Right hindlimb (tissue), 1 donor: ENCODE results near the gene ADAM21.
A peak's percentile ranks its signal among the peaks of the same experiment; 100 is the strongest.
"Not testable (repeated sequence)": the region's sequence is repeated elsewhere in the genome, so short reads cannot be mapped to it uniquely, and the experiment has no call there.

Experiments
- DNase-seq: peaks from one replicate; pipeline ENCODE4 v3.0.0-alpha.2; 2018

ADAM21 gene

GRCh38 chr14:70451874-70452273 is at the start of gene ADAM21:
Gene ADAM21 (plus strand): TSS chr14:70452174. CDS start chr14:70457500, 5,326 bp downstream.
- DNase-seq, result no peak

- DNase-seq, result not testable (repeated sequence)
Observed at GRCh38 chr14:70403335-70403734, 48.6 kb upstream of the ADAM21 start.

DNA sequence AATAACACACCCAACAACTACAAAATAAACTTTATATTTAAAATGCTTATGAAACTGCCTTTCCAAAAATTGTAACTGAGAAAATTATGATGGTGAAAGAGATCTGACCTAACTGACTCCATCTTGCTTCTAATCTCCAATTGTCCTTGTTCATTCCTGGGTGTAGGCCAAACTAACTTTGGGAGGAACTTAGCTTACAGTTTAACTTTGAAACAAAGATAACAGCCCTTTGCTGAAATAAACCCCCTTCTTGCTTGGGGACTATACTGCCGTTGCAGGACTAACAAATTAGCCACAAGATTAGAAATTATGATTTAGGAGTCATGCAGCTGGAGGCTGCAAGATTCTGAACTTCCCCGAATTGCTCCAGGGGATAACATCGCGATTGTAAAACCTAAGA is 45.8 kb upstream of the ADAM21 start:
- not testable (repeated sequence) for DNase-seq

GRCh38 chr14:70407621-70408020 is 44.4 kb upstream of the ADAM21 start:
- DNase-seq, result no peak

- no peak for DNase-seq
Observed at GRCh38 chr14:70415788-70416187, 36.2 kb upstream of the ADAM21 start.

DNA sequence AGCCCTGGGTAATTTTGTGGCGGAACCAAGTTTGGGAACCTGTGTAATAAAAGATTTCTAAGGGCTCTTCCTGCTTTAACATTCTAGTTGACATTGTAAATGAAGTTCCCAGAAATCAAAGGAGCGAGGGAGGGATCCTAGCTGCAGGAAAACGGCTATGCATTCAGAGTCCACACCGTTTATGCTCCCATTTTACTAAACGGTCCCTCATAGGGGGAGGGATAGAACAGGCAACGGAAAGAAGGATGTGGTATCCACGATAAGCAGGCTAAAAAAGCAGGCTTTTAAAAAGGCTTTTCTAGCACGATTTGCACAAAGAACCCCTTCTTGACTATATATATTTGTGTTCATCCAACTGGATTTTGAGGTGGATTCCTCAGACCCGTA is 35.6 kb upstream of the ADAM21 start:
- DNase-seq, result no peak

- peak; percentile 75 for DNase-seq
Observed at GRCh38 chr14:70416725-70417349, 35.1 kb upstream of the ADAM21 start, which contains the start of gene SYNJ2BP. Gene SYNJ2BP (minus strand): TSS chr14:70417090. CDS start chr14:70416963, 127 bp downstream.

DNA sequence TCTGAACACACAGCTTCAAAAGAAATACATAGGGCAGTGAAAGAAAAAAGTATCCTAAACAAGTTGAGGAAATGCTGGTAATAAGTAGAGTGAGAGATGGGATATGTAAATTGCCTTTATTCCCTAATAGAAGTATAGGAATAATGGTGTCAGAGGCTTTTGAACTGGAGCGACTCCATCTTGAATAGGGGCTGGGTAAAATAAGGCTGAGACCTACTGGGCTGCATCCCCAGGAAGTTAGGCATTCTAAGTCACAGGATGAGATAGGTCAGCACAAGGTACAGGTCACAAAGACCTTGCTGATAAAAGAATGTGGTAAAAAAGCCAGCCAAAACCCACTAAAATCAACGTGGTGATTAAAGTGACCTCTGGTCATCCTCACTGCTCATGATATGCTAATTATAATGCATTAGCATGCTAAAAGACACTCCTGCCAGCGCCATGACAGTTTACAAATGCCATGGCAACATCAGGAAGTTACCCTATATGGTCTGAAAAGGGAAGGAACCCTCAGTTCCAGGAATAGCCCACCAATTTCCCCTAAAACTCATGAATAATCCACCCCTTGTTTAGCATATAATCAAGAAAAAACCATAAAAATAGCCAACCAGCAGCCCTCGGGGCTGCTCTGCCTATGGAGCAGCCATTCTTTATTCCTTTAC is 32.6 kb upstream of the ADAM21 start:
- DNase-seq, result not testable (repeated sequence)

DNA sequence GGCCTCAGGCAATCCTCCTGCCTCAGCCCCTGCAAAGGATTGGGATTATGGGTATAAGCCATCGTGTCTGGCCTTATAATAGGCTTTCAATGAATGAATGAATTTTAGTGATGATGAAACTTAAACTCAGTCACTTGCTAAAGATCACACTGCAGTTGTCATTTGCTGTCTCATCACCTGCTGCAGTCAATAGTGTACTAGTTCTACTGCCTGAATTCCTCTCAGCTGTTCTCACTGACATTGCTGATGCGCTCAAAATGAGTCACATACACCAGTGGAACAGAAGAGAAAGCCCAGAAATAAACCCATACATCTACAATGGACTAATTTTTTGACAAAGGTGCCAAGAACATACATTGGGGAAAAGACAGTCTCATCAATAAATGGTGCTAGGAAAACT is 29.4 kb upstream of the ADAM21 start:
- no peak for DNase-seq

DNA sequence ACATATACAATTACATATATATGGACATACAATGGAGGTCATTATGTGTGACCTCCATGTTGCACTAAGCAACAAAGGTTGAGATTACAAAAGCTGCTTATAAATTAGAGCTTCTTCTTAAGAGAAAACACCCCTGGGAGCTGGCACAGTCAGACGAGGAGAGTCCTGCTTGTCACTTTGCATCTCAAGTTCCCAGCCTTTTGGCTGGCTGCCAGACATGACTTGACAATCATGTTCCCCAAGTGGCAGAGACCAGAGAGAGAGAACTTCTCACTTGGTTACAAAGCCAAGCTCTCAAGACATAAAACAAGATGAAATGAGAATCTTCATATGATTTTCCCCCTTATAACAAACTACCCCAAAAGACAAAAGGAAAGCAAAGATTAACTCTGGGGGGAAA is 26.6 kb upstream of the ADAM21 start:
- no peak for DNase-seq

DNA sequence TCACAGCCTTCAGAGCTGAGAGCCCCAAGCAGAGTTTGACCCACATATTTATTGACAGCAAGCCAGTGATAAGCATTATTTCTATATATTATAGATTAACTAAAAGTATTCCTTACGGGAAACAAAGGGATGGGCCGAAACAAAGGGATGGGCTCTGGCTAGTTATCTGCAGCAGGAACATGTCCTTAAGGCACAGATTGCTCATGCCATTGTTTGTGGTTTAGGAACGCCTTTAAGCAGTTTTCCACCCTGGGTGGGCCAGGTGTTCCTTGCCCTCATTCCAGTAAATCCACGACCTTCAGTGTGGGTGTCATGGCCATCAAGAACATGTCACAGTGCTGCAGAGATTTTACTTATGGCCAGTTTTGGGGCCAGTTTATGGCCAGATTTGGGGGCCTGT is 25.4 kb upstream of the ADAM21 start:
- not testable (repeated sequence) for DNase-seq

DNA sequence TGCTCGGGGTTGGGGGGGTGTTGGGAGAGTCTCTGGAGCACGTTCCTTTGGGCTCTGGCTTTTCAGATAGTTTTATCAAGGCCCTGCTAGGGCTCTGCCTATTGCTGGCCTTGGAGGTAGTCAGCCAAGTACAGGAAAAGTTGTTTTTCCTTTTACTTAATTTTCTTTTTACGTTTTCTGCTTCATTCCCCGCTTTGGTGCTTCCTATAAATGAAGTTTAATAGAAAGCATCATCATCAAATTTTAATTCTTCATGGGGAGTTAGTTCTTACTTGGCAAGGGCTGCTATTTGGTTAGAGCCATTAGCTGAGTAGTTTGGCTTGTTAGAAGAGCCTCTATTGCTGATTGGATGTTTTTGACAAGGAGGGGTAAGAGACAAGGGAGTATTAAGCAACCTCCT is 15.1 kb upstream of the ADAM21 start:
- no peak for DNase-seq

DNA sequence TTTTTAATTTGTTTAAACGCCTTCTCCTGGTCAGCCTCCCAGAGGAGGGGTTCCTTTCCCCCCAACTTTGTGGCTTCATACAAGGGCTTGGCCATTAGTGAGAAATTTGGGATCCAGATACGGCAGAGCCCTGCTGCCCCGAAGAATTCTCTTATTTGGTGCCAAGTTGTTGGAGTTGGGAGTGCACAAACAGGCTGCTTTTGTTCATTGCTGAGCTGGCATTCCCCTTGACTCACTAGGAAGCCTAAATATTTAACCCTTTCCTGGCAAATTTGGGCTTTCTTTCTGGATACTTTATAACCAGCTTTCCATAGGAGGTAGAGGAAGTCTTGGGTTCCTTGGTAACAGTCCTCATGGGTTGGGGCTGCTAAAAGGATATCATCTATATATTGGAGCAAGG is 10.3 kb upstream of the ADAM21 start:
- no peak for DNase-seq

DNA sequence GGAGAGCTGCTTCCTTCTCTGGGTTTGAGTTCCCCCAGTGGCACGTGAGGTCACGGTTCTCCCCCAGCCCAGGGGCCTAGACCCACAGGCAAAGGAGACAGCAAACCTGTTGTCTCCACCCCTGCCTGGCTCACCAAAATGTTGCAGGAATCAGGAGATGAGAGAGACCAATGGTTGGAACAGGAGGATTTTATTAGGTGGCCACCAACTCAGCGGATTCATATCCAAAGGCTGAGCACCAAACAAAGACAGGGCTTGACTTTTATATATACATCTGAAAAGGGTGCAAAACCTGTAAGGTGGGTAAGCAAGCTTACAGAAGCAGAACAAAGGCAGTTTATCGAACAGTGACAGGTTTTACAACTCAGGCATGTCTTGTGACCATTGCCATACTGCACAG is 9.2 kb upstream of the ADAM21 start:
- DNase-seq, result no peak

- no peak for DNase-seq
Observed at GRCh38 chr14:70448633-70449340, 3.2 kb upstream of the ADAM21 start.

- no peak for DNase-seq
Observed at GRCh38 chr14:70454731-70455130, 2.8 kb downstream of the ADAM21 start.

DNA sequence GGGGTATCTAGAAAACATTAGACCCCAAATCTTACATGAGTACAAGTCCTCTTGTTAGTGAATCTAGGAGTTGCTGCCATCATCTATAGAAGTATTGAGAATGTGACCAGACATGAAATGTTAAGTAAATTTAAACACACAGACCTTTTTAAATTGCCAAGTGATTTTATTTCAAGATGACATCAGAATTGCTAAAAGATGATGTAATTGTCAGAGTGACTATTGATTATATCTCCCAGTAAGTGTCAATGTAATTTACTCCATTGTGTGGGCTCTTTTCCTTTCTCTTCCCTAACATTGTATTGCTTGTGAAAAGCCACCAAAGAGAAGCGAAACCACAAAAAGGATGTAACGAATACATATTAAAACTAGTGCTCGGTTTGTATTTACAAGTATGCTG is 16.8 kb downstream of the ADAM21 start:
- DNase-seq, result no peak

- not testable (repeated sequence) for DNase-seq
Observed at GRCh38 chr14:70470863-70471563, 19.0 kb downstream of the ADAM21 start.

- DNase-seq, result no peak
Observed at GRCh38 chr14:70472253-70473159, 20.5 kb downstream of the ADAM21 start.

DNA sequence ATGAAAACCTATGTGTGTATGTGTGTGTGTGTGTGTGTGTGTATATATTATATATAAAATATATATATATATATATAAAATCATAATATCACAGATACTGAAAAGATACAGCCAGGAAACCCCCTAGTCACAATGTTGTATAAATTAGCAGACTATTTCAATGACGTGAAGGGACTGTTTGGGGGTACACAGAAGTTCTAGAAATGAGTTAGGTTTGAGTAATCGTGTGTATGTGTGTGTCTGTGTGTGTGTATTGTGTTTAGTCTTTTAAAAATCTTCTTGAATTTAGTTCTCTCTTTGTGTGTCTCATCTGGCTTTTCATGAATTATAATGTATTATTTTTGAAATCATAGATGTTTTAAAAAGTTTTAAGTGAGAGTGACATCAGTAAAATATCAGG is 21.9 kb downstream of the ADAM21 start:
- no peak for DNase-seq

DNA sequence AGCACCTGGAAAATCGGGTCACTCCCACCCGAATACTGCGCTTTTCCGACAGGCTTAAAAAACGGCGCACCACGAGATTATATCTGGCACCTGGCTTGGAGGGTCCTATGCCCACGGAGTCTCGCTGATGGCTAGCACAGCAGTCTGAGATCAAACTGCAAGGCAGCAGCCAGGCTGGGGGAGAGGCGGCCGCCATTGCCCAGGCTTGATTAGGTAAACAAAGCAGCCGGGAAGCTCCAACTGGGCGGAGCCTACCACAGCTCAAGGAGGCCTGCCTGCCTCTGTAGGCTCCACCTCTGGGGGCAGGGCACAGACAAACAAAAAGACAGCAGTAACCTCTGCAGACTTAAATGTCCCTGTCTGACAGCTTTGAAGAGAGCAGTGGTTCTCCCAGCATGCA is 23.5 kb downstream of the ADAM21 start:
- not testable (repeated sequence) for DNase-seq
